HG03432 (cell line): ENCODE results near the gene B3GNT7.
"Not testable (repeated sequence)": the region's sequence is repeated elsewhere in the genome, so short reads cannot be mapped to it uniquely, and the experiment has no call there.

Source experiments
- ATAC-seq: cut with Tn5 transposase; IDR thresholded peaks from one replicate; pipeline ENCODE4 v1.9.1; 2021; ENCODE audit warnings: mild to moderate bottlenecking, moderate library complexity; ENCODE audit not compliant: unreplicated experiment

The B3GNT7 gene

DNA sequence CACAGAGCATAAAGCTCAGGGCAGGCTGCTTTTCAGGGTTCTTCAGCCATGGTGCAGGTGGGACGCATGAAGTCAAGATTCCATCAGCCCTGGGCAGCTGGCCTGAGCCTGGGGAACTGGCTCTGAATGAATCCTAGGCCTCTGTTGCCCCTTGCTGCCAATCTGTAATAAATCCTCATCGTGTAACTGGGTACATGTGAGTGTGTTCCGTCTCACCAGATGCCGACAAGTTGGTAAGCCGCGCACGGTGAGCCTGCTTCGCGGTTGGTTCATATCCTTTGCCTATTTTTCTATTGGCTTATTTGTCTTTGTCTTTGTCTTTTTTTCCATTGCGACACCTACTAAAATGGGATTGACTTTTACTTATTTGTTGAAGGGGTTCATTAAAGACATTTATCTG lies 27.7 kb downstream of the B3GNT7 start:
- no peak for ATAC-seq

DNA sequence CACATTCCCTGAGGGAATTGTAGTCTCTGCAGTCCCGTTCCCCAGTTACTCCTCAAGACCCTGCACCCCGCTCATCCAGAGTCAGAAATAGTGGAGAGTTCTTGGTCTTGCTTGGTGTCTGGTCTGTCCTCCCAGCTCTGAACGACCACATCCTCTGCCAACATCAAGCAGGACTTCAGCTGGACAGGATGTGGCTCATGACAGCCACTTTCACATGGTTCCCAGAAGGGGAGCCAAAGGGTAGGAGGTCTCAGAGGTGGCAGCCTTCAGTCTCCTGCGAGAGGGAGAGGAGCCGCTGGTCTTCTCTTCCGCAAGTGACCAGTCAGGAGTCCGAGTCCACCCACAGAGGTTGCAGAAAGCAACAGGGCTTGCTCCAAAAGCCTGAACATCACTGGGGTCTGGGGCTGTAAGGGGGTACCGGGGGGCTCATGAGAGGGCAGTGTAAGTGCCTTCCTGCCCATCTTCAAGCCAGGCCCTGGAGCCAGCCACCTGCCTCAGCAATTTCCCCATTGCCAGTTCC lies 29.8 kb downstream of the B3GNT7 start:
- no peak for ATAC-seq

GRCh38 chr2:231425811-231426703 lies 30.5 kb downstream of the B3GNT7 start:
- no peak for ATAC-seq

DNA sequence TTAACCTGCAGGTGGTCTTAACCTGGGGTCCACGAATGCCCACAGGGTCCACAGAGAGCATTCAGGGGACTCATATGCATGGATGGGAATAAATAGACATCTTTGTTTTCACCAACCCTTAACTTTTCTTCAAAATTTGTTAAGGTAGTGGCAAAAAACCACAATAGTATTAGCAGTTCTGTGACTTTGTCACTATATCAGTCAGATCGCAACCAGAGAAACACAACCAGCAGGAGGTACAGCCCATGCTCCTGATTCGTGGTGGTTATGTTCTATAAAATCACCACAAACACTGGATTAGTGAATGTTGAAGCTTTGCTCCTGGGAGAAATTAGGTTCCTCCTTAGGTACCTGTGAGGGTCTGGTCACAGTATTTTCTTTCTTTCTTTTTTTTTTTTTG lies 31.6 kb downstream of the B3GNT7 start:
- ATAC-seq, result no peak

DNA sequence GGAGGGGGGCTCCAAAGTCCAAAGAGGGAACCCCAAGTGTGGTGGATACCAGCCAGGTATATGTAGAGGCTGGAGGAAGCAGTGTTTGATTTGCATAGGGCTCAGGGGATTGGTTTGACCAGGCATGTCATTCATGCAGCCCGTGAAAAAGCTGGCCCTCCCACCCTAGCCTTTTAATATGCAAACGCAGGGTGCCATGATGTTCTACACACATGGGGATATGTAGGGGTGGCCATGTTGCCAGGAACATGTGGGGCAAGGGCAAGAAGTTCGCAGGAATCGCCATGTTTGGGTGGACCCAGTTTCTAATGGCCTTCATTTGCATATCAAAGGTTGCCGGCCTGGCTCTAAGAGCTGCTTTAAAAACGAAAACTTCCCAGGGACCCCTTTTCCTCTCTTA lies 33.6 kb downstream of the B3GNT7 start:
- no peak for ATAC-seq

DNA sequence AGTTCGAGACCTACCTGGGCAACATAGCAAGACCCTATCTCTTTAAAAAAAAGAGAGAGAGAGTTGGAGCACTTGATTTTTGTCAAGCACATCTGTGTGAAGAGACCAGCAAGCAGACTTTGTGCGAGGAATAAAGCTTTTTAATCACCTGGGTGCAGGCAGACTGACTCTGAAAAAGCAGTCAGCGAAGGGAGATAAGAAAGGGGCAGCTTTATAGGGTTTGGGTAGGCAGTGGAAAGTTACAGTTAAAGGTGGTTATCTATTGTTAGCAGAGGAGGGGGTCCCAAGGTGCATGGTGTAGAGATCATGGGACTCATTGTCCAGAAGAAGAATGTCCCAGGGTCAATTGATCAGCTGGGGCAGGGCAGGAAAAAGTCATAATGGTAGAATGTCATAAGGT lies 34.4 kb downstream of the B3GNT7 start:
- ATAC-seq, result no peak

- not testable (repeated sequence) for ATAC-seq
These were observed 34.9 kb downstream of the B3GNT7 start for GRCh38 chr2:231430437-231430836.

GRCh38 chr2:231431606-231432005 lies 36.1 kb downstream of the B3GNT7 start:
- ATAC-seq, result no peak

DNA sequence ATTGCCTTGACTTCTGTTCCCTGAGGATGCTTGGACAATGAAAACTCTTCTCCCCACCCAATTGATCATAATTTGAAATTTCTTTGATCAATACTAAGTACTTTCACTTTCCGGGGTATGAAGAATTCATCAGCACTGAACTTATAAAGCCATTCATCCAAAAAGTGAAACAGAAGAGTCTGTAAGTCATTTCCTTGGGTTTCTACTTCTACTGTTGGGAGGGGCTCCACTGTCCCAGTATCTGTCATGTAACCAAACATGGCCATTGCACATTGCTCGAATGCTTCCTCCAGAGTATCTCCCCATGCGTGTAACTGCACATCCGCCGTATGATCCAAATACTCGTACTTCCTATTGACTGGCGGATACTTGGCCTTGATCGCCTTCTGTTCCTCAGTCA lies 38.5 kb downstream of the B3GNT7 start:
- ATAC-seq, result no peak

DNA sequence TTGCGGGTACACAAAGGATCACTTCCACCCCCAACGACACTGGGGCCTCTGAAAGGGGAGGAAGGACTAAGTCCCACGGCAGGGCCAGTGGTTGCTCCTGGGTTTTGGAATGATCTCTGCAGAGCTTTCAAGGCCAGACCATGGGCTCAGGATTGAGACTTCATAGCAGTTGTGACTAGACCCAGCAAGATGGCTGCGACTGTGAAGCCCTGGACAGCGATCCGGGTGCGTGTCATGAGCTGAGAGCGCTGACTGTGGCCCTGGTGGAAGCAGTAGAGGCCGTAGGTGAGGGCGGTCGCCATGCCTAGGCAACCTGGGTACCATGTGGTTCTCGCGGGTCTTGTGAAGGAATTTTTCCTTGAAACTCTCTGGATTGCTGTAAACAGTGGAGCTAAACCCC lies 41.4 kb downstream of the B3GNT7 start:
- no peak for ATAC-seq

DNA sequence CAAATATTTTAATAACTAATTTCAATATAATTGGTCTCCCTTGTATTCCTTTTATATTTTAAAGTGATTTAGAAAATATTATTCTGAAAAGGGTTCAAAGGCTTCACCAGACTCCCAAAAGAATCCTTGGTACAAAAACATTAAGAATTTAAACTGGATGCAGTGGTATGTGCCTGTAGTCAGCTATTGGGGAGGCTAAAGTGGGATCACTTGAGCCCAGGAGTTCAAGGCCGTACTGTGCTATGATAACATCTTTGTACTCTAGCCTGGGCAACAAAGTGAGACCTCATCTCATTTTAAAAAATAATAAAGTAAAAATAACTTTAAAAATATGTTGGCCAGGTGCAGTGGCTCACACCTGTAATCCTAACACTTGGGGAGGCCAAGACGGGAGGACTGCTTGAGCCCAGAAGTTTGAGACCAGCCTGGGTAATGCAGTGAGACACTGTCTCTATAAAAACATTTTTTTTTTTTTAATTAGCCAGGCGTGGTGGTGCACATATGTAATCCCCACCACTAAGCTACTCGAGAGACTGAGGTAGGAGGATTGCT lies 54.1 kb downstream of the B3GNT7 start:
- no peak for ATAC-seq

DNA sequence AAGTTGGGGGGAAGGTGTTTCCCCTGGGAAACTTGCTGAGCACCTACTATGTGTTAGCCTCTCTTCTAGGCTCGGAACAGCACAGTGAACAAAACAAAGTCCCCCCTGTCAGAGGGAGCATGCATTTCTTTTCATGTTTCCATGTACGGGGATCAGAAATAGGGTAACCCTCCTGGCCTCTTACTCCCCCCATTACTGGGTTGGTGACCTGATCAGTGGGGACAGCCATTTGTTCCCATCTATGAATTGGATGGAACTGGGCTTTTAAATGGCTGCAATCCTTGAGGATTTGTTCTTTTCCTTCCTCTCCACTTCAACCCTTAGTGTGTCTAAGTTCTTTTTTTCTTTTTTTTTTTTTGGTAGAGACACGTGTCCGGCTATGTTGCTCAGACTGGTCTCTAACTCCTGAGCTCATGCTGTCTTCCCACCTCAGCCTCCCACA lies 55.1 kb downstream of the B3GNT7 start:
- no peak for ATAC-seq
